GM12872 (cell line): Measurements from ENCODE around the gene IL22RA1.

Experiments
- CTCF ChIP-seq: IDR thresholded peaks from 3 replicates; pipeline ENCODE4 v1.5.1; 2011; ENCODE audit warnings: low read depth, mild to moderate bottlenecking, low read length, moderate library complexity; ENCODE audit not compliant: insufficient read depth

The IL22RA1 gene

GRCh38 chr1:24164004-24164403 is 21.1 kb upstream of the IL22RA1 start:
- no peak for TF ChIP-seq CTCF

- no peak for TF ChIP-seq CTCF
These were observed 19.3 kb upstream of the IL22RA1 start for GRCh38 chr1:24162201-24162600.

GRCh38 chr1:24161270-24161669 is 18.3 kb upstream of the IL22RA1 start:
- TF ChIP-seq CTCF = no peak

DNA sequence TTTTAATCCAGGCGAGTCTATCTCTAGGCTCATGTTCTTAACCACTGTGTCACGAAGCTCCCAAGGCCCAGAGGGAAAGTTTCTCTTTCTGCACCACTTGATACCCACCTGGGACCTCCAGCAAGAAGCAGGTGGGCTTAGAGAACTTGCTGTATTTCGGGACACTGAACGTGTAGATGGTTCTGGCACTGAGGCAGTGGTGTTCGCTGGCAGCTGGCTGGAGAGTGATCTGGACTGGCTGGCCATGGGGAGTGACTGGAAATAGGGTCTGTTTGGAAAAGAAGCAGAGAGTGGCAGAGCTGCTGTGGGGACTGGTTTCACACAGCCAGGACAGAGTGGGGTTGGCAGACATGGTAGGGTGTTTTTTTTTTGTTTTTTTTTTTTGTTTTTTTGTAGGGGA is 16.4 kb upstream of the IL22RA1 start:
- no peak for TF ChIP-seq CTCF

GRCh38 chr1:24157918-24158481 is 15.1 kb upstream of the IL22RA1 start:
- TF ChIP-seq CTCF = peak; percentile 37; the same call in 1 of the 3 replicates

- TF ChIP-seq CTCF = no peak
These were observed 13.8 kb upstream of the IL22RA1 start for GRCh38 chr1:24156542-24157260.

DNA sequence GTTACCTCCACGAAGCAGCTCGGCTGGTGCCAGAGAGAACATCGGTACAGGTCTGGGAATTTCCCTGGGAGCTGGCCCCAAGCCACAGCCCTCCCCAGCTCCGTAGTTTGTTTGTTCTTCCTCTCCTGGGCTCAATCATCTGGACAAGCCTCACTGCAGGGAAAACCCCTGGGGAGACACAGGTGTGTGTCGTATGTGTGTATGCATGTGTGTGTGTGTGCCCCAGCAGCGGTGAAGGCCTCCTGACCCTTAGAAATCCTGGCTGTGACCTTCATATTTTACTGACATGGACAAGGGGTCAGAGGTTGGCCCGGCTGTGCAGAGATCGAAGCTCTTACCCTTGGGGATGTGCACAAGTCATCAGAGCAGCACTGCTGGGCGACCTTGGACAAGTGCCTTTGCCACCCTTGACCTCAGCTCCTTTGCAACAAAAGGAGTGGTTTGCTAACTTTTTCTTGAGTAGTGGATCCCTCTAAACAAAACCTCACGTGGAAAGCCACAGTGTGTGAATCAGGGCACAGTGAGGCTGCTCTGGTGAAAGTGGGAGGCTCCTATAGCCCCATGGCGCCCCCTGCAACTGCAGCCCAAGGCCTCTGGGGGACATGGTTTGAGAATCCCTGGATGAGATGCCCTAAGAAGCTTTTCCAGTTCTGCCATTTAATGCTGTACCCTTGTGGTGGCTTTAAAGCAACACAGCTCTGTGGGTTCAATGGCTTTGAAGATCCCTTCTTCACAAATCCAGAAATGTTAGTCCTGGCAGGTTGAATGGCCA is 12.3 kb upstream of the IL22RA1 start:
- TF ChIP-seq CTCF = peak; percentile 52
